Stimulated activated memory B cell treated with anti-CD40 and anti-IgM and Interleukin-4, amounts not matched to agents 10 μg/mL and 1 μg/mL and 100 μg/mL, for 72 hours (primary cell): ENCODE measurements around the gene SOD1.
"Not testable (repeated sequence)": the region's sequence is repeated elsewhere in the genome, so short reads cannot be mapped to it uniquely, and the experiment has no call there.

Source experiments
- ATAC-seq: fragments of 150-1000 bp; cut with Tn5 transposase; 2 replicates; pipeline ENCODE4 v1.10.0; 2021
- H3K27ac Mint-ChIP-seq: one replicate; pipeline ENCODE4 v1.8.0; 2022; ENCODE audit warnings: mild to moderate bottlenecking, mixed read lengths
- H3K27me3 Mint-ChIP-seq: one replicate; pipeline ENCODE4 v1.8.0; 2022; ENCODE audit warnings: mixed read lengths
- H3K36me3 Mint-ChIP-seq: one replicate; pipeline ENCODE4 v1.8.0; 2022; ENCODE audit warnings: mixed read lengths
- H3K4me1 Mint-ChIP-seq: one replicate; pipeline ENCODE4 v1.8.0; 2022; ENCODE audit warnings: mixed read lengths
- H3K4me3 Mint-ChIP-seq: one replicate; pipeline ENCODE4 v1.8.0; 2022; ENCODE audit warnings: mild to moderate bottlenecking, moderate library complexity, mixed read lengths
- H3K9me3 Mint-ChIP-seq: one replicate; pipeline ENCODE4 v1.8.0; 2022; ENCODE audit warnings: mixed read lengths

SOD1 gene

DNA sequence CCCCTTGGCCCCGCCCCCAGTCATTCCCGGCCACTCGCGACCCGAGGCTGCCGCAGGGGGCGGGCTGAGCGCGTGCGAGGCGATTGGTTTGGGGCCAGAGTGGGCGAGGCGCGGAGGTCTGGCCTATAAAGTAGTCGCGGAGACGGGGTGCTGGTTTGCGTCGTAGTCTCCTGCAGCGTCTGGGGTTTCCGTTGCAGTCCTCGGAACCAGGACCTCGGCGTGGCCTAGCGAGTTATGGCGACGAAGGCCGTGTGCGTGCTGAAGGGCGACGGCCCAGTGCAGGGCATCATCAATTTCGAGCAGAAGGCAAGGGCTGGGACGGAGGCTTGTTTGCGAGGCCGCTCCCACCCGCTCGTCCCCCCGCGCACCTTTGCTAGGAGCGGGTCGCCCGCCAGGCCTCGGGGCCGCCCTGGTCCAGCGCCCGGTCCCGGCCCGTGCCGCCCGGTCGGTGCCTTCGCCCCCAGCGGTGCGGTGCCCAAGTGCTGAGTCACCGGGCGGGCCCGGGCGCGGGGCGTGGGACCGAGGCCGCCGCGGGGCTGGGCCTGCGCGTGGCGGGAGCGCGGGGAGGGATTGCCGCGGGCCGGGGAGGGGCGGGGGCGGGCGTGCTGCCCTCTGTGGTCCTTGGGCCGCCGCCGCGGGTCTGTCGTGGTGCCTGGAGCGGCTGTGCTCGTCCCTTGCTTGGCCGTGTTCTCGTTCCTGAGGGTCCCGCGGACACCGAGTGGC is at the start of gene SOD1:
Gene SOD1 (plus strand): TSS at position 158 of the 723 bp plus-strand sequence. CDS start 77 bp downstream, at position 235.
- no peaks in the 10 kb centered on the region for H3K27me3 Mint-ChIP-seq
- peak within 1 kb of the TSS; percentile 91 for H3K27ac Mint-ChIP-seq
- peaks cover 61% of the 10 kb centered on the region for H3K4me1 Mint-ChIP-seq
- H3K36me3 Mint-ChIP-seq, result peaks cover 9% of the 10 kb centered on the region
- ATAC-seq, result peak; percentile 99
- peak within 1 kb of the TSS; percentile 100 for H3K4me3 Mint-ChIP-seq
- H3K9me3 Mint-ChIP-seq, result no peaks in the 10 kb centered on the region

DNA sequence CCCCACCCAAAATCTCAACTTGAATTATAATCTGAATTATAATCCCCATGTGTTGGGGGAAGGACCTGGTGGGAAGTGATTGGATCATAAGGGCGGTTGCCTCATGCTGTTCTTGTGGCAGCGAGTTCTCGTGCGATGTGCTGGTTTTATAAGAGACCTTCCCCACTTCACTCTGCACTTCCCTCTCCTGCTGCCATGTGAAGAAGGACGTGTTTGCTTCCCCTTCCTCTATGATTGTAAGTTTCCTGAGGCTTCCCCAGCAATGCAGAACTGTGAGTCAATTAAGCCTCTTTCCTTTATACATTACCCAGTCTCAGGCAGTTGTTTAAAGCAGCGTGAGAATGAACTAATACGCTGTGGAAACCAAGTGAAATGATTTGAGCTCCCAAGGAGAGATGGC is 48.0 kb upstream of the SOD1 start:
- Mint-ChIP-seq H3K36me3 (peaks cover 12% of the 10 kb centered on the region), H3K27me3 (peaks cover 63% of the 10 kb centered on the region), H3K4me1 (peaks cover 5% of the 10 kb centered on the region), H3K27ac (no peak overlapping the region), H3K4me3 (no peak overlapping the region), H3K9me3 (peaks cover 15% of the 10 kb centered on the region)
- ATAC-seq, result no peak

DNA sequence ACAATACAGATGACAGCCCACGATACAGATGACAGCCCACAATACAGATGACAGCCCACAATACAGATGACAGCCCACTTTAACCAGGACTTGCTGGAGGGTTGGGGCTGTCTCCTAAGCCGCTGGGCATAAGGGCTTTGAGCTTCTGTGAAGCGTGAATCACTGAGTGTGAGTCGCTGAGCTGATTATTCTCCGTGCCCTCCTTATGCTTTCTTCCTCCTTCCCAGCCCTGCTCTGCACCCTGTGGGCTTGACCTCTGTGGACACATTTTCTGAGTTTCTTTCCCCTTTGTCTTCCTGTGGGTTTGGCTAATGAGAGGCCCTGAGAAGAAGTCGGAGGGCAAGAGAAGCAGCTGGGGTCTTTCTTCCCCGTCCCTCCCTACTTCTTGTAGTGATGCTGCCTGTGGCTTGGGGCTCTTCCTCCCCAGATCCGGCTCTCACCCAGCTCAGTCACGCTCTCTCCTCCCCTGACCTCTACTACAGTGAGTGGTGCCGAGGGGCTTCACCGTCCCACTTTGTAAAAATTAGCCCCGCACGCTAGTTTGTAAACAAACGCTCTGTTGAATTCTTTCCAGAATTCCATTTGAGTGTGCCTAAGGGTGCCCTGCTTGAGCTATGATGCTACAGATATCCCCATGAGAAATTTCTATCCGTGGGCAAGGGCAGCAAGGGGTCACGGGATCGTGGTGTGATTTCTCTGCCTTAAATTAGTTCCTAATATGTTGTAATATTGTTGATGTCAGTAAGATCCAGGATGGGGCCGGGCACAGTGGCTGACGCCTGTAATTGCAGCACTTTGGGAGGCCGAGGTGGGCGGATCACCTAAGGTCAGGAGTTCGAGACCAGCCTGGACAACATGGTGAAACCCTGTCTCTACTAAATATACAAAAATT is 46.4 kb upstream of the SOD1 start:
- no peak overlapping the region for H3K4me3 Mint-ChIP-seq
- peak; percentile 27 for ATAC-seq

DNA sequence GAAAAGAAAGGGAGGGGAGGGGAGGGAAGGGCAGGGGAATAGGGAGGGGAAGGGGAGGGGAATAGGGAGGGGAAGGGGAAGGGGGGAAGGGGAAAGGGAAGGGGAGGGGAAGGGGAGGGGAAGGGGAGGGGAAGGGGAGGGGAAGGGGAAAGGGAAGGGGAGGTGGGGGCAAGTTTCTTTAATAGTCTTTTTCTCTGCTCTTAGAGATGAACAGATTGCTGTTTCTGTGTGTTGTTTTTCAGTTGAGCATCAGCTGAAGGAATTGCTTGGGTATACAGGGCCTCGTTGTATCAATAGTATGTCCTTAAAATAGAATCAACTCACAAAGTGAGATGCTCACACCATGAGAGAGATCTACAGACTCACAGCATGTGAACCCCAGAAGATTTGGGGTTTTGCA is 44.8 kb upstream of the SOD1 start:
- peaks cover 38% of the 10 kb centered on the region for H3K27me3 Mint-ChIP-seq
- peaks cover 19% of the 10 kb centered on the region for H3K9me3 Mint-ChIP-seq
- ATAC-seq, result no peak
- no peak overlapping the region for H3K4me3 Mint-ChIP-seq
- H3K36me3 Mint-ChIP-seq, result peaks cover 12% of the 10 kb centered on the region
- H3K27ac Mint-ChIP-seq, result no peak overlapping the region
- peaks cover 5% of the 10 kb centered on the region for H3K4me1 Mint-ChIP-seq

More for the DNA sequence above, 46.4 kb upstream of the SOD1 start:
- H3K9me3 Mint-ChIP-seq, result peaks cover 15% of the 10 kb centered on the region
- H3K36me3 Mint-ChIP-seq, result peaks cover 12% of the 10 kb centered on the region
- H3K27ac Mint-ChIP-seq, result no peak overlapping the region
- H3K27me3 Mint-ChIP-seq, result peaks cover 53% of the 10 kb centered on the region
- H3K4me1 Mint-ChIP-seq, result peaks cover 5% of the 10 kb centered on the region

DNA sequence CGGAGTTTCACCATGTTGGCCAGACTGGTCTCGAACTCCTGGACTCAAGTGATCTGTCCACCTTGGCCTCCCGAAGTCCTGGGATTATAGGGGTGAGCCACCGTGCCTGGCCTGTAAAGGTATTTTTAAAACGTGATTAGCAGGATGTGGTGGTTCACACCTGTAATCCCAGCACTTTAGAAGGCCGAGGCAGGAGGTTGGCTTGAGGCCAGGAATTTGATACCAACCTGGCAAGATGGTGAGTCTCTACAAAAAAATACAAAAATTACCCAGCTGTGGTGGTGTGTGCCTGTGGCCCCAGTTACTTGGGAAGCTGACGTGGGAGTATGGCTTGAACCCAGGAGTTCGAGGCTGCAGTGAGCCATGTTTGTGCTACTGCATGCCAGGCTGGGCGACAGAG is 43.3 kb upstream of the SOD1 start:
- ATAC-seq, result no peak
- H3K27me3 Mint-ChIP-seq, result peaks cover 23% of the 10 kb centered on the region
- no peak overlapping the region for H3K4me3 Mint-ChIP-seq
- H3K4me1 Mint-ChIP-seq, result peaks cover 5% of the 10 kb centered on the region
- H3K27ac Mint-ChIP-seq, result no peak overlapping the region
- H3K36me3 Mint-ChIP-seq, result peaks cover 7% of the 10 kb centered on the region
- H3K9me3 Mint-ChIP-seq, result peaks cover 11% of the 10 kb centered on the region

DNA sequence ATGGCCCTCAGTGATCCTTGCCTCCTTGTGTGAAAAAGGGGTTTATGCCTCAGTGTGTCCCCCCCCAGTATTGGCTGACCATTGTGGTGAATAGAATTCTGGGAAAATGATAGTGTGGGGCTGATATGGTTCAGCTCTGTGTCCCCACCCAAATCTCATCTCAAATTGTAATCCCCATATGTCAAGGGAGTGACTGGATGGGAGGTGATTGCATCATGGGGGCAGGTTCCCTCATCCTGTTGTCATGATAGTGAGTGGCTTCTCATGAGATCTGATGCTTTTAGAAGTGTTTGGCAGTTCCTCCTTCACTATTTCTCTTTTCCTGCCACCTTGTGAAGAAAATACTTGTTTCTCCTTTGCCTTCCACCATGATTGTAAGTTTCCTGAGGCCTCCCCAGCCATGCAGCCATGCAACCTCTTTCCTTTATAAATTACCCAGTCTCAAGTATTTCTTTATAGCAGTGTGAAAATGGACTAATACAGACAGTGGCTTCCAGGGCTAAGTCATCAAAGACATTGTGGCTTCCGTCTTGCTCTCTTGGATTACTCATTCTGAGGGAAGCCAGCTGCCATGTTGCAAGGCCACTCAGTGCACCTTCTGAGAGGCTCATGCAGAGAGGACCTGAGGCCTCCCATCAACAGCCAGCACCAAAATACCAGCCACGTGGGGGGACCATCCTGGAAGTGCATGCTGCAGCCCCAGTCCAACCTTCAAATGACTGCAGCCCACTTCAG is 40.6 kb upstream of the SOD1 start:
- Mint-ChIP-seq H3K27me3 (peaks cover 16% of the 10 kb centered on the region), H3K36me3 (no peaks in the 10 kb centered on the region), H3K27ac (no peak overlapping the region), H3K4me1 (peaks cover 13% of the 10 kb centered on the region), H3K4me3 (no peak overlapping the region), H3K9me3 (peaks cover 4% of the 10 kb centered on the region)
- no peak for ATAC-seq

DNA sequence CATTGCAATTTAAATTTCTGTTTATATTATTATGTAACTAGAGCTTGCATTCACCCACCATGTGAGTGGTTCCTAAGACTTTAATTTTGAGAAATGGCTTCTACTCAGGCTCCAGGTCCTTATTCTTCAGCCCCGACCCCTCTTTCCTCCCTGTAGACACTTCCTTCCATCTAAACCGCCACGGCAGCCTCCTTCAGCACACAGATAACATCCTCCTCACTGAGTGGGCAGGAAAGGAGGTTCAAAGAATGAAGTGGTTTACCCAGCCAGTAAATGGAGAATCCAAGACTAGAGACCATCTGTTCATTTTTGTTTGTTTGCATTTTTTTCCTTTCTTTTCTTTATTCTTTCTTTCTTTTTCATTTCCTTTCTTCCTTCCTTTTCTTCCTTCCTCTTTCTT is 37.1 kb upstream of the SOD1 start:
- H3K36me3 Mint-ChIP-seq, result no peaks in the 10 kb centered on the region
- no peak overlapping the region for H3K27ac Mint-ChIP-seq
- no peak overlapping the region for H3K4me3 Mint-ChIP-seq
- H3K4me1 Mint-ChIP-seq, result peaks cover 7% of the 10 kb centered on the region
- ATAC-seq, result no peak
- peaks cover 4% of the 10 kb centered on the region for H3K9me3 Mint-ChIP-seq
- peaks cover 16% of the 10 kb centered on the region for H3K27me3 Mint-ChIP-seq

DNA sequence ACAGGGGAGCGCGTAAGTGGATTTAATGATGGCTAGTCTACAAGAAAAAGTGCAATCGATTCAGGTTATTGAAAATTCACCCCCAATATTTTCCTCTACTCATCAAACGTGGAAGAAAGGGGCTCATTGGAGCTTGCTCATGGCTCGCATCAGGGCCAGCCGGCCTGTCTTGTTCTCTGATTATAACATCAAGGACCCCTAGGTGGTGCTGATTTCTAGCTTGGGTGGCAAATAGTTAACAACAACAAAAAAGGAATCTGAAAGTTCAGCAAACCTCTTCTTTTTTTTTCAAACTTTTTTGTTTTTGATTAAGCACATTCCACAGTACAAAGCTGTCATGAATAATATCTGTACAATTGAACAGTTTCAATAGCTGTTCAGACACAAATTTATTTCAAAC is 35.8 kb upstream of the SOD1 start:
- H3K27me3 Mint-ChIP-seq, result peaks cover 16% of the 10 kb centered on the region
- H3K27ac Mint-ChIP-seq, result no peak overlapping the region
- no peaks in the 10 kb centered on the region for H3K36me3 Mint-ChIP-seq
- no peak for ATAC-seq
- H3K9me3 Mint-ChIP-seq, result peaks cover 4% of the 10 kb centered on the region
- peaks cover 7% of the 10 kb centered on the region for H3K4me1 Mint-ChIP-seq
- no peak overlapping the region for H3K4me3 Mint-ChIP-seq

DNA sequence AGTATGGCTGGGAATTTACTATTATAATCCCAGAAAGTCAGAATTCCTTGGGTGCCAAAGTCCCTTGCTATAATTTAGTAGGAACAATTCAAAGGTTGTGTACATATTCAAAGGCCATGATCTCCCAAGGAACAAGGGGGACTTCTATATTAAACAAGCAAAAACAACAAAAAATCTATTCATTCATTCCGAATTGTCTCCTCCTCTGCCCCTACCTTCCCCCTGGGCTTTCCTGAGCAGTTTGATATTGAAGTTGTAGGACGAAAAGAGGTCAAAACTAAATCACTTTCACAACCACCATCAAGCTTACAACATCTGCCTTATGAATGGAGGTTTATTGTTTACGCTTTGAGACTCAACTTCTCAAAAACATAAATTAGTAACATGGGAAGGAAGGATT is 35.3 kb upstream of the SOD1 start:
- Mint-ChIP-seq H3K27me3 (peaks cover 16% of the 10 kb centered on the region), H3K4me3 (no peak overlapping the region), H3K27ac (no peak overlapping the region), H3K4me1 (peaks cover 7% of the 10 kb centered on the region), H3K36me3 (no peaks in the 10 kb centered on the region), H3K9me3 (peaks cover 1% of the 10 kb centered on the region)
- ATAC-seq, result no peak

DNA sequence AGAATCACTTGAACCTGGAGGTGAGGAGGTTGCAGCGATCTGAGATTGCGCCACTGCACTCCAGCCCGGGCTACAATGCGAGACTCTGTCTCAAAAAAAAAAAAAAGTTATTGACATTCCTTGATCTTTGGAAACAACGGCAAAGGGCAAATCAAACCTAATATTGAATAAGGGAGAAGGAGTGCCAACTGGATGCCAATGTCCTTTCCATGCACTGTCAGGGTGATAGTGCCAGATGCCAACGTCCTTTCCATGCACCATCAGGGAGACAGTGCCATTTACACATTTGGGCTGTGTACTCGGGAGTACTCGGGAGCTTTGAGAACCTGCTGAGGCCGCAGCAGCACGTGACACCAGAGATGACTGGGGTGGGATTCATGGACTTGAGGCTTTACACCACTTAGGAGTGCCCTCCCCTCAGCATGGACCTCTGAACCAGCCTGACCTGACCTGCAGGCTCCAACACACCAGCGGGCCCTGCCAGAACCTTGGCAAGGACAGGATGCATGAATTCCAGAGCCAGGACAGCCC is 34.5 kb upstream of the SOD1 start:
- ATAC-seq, result no peak
- H3K27me3 Mint-ChIP-seq, result peaks cover 16% of the 10 kb centered on the region
- H3K4me1 Mint-ChIP-seq, result peaks cover 7% of the 10 kb centered on the region
- H3K36me3 Mint-ChIP-seq, result no peaks in the 10 kb centered on the region
- H3K4me3 Mint-ChIP-seq, result no peak overlapping the region
- no peaks in the 10 kb centered on the region for H3K9me3 Mint-ChIP-seq
- no peak overlapping the region for H3K27ac Mint-ChIP-seq

DNA sequence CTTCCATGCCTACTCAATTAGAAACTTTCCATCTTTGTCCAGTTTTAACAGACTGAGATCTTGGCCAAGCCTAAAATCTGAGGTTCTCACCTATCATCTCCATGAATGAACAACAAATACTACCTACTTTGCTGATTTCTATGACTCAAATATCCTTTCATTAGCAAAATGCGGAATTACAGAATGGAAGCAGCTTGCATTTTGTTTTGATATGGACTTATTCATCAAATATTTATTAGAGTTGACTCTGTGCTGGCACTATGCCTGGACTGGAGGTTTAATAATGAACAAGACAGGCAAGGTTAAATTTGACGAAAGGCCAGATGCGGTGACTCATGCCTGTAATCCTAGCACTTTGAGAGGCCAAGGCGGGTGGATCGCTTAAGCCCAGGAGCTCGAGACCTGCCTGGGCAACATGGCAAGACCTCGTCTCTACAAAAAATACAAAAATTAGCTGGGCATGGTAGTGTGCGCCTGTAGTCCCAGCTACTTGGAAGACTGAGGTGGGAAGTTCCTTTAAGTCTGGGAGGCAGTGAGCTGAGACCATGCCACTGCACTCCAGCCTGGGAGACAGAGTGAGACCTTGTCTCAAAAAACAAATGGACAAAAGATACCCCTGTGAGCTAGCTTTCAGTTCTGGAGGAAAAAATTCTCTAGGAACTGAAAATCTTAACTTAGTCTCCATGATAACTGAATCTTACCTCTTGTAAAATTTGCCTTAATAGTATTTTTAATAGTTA is 29.4 kb upstream of the SOD1 start:
- no peaks in the 10 kb centered on the region for H3K27me3 Mint-ChIP-seq

DNA sequence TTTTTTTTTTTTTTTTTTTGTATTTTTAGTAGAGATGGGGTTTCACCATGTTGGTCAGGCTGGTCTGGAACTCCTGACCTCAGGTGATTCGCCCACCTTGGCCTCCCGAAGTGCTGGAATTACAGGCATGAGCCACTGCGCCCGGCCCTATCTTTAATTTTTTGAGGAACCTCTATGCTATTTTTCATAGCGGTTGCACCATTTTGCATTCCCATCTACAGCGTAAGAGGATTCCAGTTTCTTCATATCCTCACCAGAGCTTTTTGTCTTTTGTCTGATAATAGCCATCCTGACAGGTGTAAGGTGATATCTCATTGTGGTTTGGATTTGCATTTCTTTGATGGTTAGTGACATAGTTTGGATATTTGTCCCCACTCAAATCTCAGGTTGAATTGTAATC is 27.6 kb upstream of the SOD1 start:
- H3K4me1 Mint-ChIP-seq, H3K4me3 Mint-ChIP-seq, H3K27me3 Mint-ChIP-seq, H3K27ac Mint-ChIP-seq, ATAC-seq, H3K36me3 Mint-ChIP-seq, H3K9me3 Mint-ChIP-seq: not testable (repeated sequence)

More for the DNA sequence above, 29.4 kb upstream of the SOD1 start:
- Mint-ChIP-seq H3K4me3 (no peak overlapping the region), H3K4me1 (no peaks in the 10 kb centered on the region), H3K27ac (no peak overlapping the region), H3K36me3 (peaks cover 6% of the 10 kb centered on the region), H3K9me3 (peaks cover 3% of the 10 kb centered on the region)
- no peak for ATAC-seq

DNA sequence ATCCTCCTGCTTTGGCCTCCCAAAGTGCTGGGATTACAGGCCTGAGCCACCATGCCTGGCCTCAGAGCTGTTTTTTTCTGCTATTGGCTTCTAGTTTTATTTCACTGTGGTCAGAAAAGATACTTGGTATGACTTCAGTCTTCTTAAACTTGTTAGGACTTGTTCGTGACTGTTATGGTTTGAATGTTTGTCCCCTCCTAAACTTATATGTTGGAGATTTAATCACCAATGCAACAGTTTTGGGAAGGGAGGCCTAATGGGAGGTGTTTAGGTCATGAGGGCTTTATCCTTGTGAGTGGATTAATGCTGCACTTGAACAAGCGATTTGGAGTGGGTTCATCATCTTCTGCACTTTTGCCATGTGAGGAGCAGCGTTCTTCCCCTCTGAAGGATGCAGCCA is 24.5 kb upstream of the SOD1 start:
- Mint-ChIP-seq H3K36me3 (peaks cover 6% of the 10 kb centered on the region), H3K27me3 (no peaks in the 10 kb centered on the region), H3K9me3 (peaks cover 6% of the 10 kb centered on the region), H3K4me3 (no peak overlapping the region), H3K27ac (no peak overlapping the region), H3K4me1 (no peaks in the 10 kb centered on the region)
- no peak for ATAC-seq

DNA sequence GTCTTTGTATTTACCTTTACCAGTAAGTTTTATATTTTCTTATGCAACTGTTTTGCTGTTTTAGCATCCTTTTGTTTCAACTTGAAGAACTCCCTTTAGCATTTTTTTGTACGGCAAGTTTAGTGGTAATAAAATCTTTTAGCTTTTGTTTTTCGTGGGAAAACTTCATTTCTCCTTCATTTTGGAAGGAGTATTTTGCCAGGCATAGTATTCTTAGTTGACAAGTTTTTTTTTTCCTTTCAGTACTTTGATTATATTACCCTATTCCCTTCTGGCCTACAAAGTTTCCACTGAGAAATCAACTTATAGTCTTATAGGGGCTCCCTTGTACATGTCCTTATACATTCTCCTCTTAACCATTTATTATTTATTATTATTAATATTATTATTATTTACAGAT is 22.6 kb upstream of the SOD1 start:
- H3K36me3 Mint-ChIP-seq, result peaks cover 6% of the 10 kb centered on the region
- H3K27ac Mint-ChIP-seq, result no peak overlapping the region
- H3K9me3 Mint-ChIP-seq, result peaks cover 8% of the 10 kb centered on the region
- peaks cover 9% of the 10 kb centered on the region for H3K27me3 Mint-ChIP-seq
- H3K4me3 Mint-ChIP-seq, result no peak overlapping the region
- ATAC-seq, result no peak
- no peaks in the 10 kb centered on the region for H3K4me1 Mint-ChIP-seq
